PC-3 (cell line): ENCODE results near the gene TCOF1. TPM values are rescaled to one million over a fixed set of nuclear protein-coding genes. Genes with fewer than 3 reads are reported as not detected.

Source experiments
- ATAC-seq: fragments of 200-7000 bp; cut with Tn5 transposase; 2 replicates; pipeline ENCODE4 v1.9.1; 2020; ENCODE audit warnings: mild to moderate bottlenecking, moderate library complexity
- BruUV-seq: library from RNA; stranded (reverse); fragments of 400-500 nt; replicated peaks from 2 replicates; lab custom pipeline; 2021; lab: Mats Ljungman, UMichigan
- CTCF ChIA-PET: fragments of 300-600 bp; sonication (Branson Sonifier 250); formaldehyde crosslinking; loops from one replicate; lab custom pipeline; 2022; ENCODE audit warnings: antibody characterized with exemption; lab: Charles Lee
- POLR2A ChIA-PET: fragments of 300-600 bp; sonication (Branson Sonifier 250); formaldehyde crosslinking; loops from one replicate; lab custom pipeline; 2022; ENCODE audit warnings: antibody characterized with exemption; ENCODE audit not compliant: unreplicated experiment; lab: Charles Lee
- DNase-seq: peaks from one replicate; pipeline ENCODE4 v3.0.0-alpha.2; 2015
- H2AFZ ChIP-seq: fragments of 300-600 bp; sonication (generic); 2 replicates; pipeline ENCODE4 v1.6.0; 2016; ENCODE audit warnings: antibody characterized with exemption, low read length
- H3F3A ChIP-seq: fragments of 300-600 bp; sonication (generic); one replicate; pipeline ENCODE4 v1.6.0; 2017; ENCODE audit warnings: antibody characterized with exemption, low read length, control low read depth, mild to moderate bottlenecking; ENCODE audit not compliant: unreplicated experiment
- H3K27ac ChIP-seq: fragments of 300-600 bp; sonication (generic); 2 replicates; pipeline ENCODE4 v1.5.1; 2016; ENCODE audit warnings: mild to moderate bottlenecking, low read length
- H3K27me3 ChIP-seq: fragments of 300-600 bp; sonication (generic); 2 replicates; pipeline ENCODE4 v1.6.1; 2016; ENCODE audit warnings: low read length, mixed read lengths
- H3K36me3 ChIP-seq: fragments of 300-600 bp; sonication (generic); 2 replicates; pipeline ENCODE4 v1.6.1; 2016; ENCODE audit warnings: low read depth, mixed run types, low read length, mixed read lengths
- H3K4me1 ChIP-seq: fragments of 300-600 bp; sonication (generic); 2 replicates; pipeline ENCODE4 v1.5.1; 2016; ENCODE audit warnings: low read length; ENCODE audit not compliant: insufficient read depth
- H3K4me2 ChIP-seq: fragments of 300-600 bp; sonication (generic); 2 replicates; pipeline ENCODE4 v1.6.0; 2016; ENCODE audit warnings: low read length
- H3K4me3 ChIP-seq: fragments of 300-600 bp; sonication (generic); 2 replicates; pipeline ENCODE4 v1.5.1; 2016; ENCODE audit warnings: mild to moderate bottlenecking, low read length, mixed read lengths
- H3K79me2 ChIP-seq: fragments of 300-600 bp; sonication (generic); 2 replicates; pipeline ENCODE4 v1.6.1; 2017; ENCODE audit warnings: low read length, mixed read lengths
- H3K9ac ChIP-seq: fragments of 300-600 bp; sonication (generic); 2 replicates; pipeline ENCODE4 v1.6.0; 2016; ENCODE audit warnings: mild to moderate bottlenecking, low read length
- H3K9me2 ChIP-seq: fragments of 300-600 bp; sonication (generic); replicated peaks from 2 replicates; pipeline ENCODE4 v1.6.1; 2016; ENCODE audit warnings: mixed run types, low read length, mixed read lengths
- H3K9me3 ChIP-seq: fragments of 300-600 bp; sonication (generic); 2 replicates; pipeline ENCODE4 v1.6.1; 2016; ENCODE audit warnings: low read length, mixed read lengths
- H4K20me1 ChIP-seq: fragments of 300-600 bp; sonication (generic); 2 replicates; pipeline ENCODE4 v1.6.1; 2016; ENCODE audit warnings: low read length, mixed read lengths
- EZH2 ChIP-seq: fragments of 300-600 bp; sonication (generic); IDR thresholded peaks from one replicate; pipeline ENCODE4 v1.6.1; 2017; ENCODE audit warnings: antibody characterized with exemption, mild to moderate bottlenecking, low read length; ENCODE audit not compliant: unreplicated experiment
- EZH2phosphoT487 ChIP-seq: fragments of 300-600 bp; sonication (generic); IDR thresholded peaks from 2 replicates; pipeline ENCODE4 v1.6.1; 2018; ENCODE audit warnings: mild to moderate bottlenecking, antibody characterized with exemption, low read length, borderline replicate concordance
- intact Hi-C: fragments of 100-400 bp; cut with micrococcal nuclease; formaldehyde crosslinking; loops from 2 replicates; pipeline ENCODE4 v1.9.0; 2023
- total RNA-seq: library from RNA; depleted of rRNA; stranded (reverse); fragments of >200 nt; gene quantifications from 2 replicates; pipeline ENCODE4 v1.2.3, GENCODE V29; 2014
- TF ChIP-seq, protein P1 (sequence below): fragments of 300-600 bp; sonication (generic); conservative IDR thresholded peaks from 2 replicates; pipeline ENCODE4 v1.5.1; 2017; ENCODE audit warnings: antibody characterized with exemption, low read depth, mild to moderate bottlenecking, low read length

The TCOF1 gene
- total RNA-seq, 1 experiment from 2014 or later: 113 TPM

DNA sequence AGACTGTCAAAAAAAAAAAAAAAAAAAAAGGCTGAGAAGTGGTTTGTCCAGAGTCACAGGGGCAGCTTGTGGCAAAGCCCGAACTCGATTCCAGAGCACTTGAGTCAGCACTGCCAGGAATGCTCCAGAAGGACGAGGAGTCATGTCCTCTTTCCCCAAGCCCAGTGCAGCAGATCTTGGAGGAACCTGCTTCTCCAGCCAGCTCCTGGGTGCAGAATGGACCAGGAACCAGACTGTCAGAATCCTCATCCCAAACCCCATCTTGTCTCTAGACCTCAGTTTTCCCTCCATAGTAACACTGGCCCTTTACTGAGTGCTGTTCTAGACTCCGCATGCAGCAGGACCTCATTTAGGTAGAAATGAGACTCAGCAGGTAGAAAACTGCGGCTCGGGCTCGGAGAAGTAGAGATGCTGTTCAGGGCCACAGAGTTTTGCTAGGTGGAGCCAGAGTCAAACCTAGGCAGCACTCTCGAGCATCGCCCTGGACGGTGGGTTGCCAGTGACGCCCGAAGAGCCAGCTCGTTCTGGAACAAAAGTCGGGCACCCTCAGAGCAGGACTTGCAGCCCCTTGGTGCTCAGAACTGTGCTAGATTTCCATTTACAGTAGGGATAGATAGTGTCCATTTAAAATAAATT, 39.8 kb downstream of the TCOF1 start:
- DNase-seq (no peak), ATAC-seq (no peak)
- Histone ChIP-seq H3K4me3 (no peak overlapping the region), H4K20me1 (no peaks in the 10 kb centered on the region), H3K27me3 (no peaks in the 10 kb centered on the region), H3K36me3 (peaks cover 67% of the 10 kb centered on the region), H3K4me1 (no peaks in the 10 kb centered on the region), H2AFZ (no peak overlapping the region), H3K4me2 (no peak overlapping the region), H3K79me2 (no peaks in the 10 kb centered on the region), H3K27ac (no peak overlapping the region), H3F3A (no peaks in the 10 kb centered on the region), H3K9ac (no peak overlapping the region), H3K9me3 (no peaks in the 10 kb centered on the region), H3K9me2 (no peaks in the 10 kb centered on the region)
- ChIA-PET POLR2A (no interaction called here), CTCF (interaction anchor here (0.6 kb wide), 1 partner anchor 53 kb away, joined by 3 read pairs; no protein-coding TSS in a partner anchor)
- TF ChIP-seq EZH2 (no peak), EZH2phosphoT487 (no peak)
- TF ChIP-seq, protein P1, sequence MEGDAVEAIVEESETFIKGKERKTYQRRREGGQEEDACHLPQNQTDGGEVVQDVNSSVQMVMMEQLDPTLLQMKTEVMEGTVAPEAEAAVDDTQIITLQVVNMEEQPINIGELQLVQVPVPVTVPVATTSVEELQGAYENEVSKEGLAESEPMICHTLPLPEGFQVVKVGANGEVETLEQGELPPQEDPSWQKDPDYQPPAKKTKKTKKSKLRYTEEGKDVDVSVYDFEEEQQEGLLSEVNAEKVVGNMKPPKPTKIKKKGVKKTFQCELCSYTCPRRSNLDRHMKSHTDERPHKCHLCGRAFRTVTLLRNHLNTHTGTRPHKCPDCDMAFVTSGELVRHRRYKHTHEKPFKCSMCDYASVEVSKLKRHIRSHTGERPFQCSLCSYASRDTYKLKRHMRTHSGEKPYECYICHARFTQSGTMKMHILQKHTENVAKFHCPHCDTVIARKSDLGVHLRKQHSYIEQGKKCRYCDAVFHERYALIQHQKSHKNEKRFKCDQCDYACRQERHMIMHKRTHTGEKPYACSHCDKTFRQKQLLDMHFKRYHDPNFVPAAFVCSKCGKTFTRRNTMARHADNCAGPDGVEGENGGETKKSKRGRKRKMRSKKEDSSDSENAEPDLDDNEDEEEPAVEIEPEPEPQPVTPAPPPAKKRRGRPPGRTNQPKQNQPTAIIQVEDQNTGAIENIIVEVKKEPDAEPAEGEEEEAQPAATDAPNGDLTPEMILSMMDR: no peak
- no TSS peak for BruUV-seq
- intact Hi-C loops: loop anchor here (1.0 kb wide), 1 partner anchor 39 kb away; no protein-coding TSS in a partner anchor

- POLR2A ChIA-PET: no interaction called here
- CTCF ChIA-PET: interaction anchor here (0.6 kb wide), 1 partner anchor 52 kb away, joined by 3 read pairs; no protein-coding TSS in a partner anchor
- no peak for TF ChIP-seq EZH2phosphoT487
- TF ChIP-seq EZH2: no peak
- TF ChIP-seq, protein P1: no peak; the same call in 1 of the 2 replicates
- no peak for DNase-seq
- Histone ChIP-seq H3K36me3 (peaks cover 60% of the 10 kb centered on the region), H3K27me3 (no peaks in the 10 kb centered on the region), H3K4me2 (no peak overlapping the region), H4K20me1 (no peaks in the 10 kb centered on the region), H2AFZ (no peak overlapping the region), H3K9me3 (no peaks in the 10 kb centered on the region), H3K4me3 (no peak overlapping the region), H3F3A (no peaks in the 10 kb centered on the region), H3K9me2 (no peaks in the 10 kb centered on the region), H3K27ac (no peak overlapping the region), H3K4me1 (no peaks in the 10 kb centered on the region), H3K9ac (no peak overlapping the region), H3K79me2 (no peaks in the 10 kb centered on the region)
- intact Hi-C loops: loop anchor here (1.0 kb wide), 1 partner anchor 38 kb away; no protein-coding TSS in a partner anchor
- ATAC-seq: no peak
- no TSS peak for BruUV-seq
Measured at GRCh38 chr5:150397782-150398721, 40.6 kb downstream of the TCOF1 start.
